ENCODE measurements around the gene GSTM3.
"Not testable (repeated sequence)": the region's sequence is repeated elsewhere in the genome, so short reads cannot be mapped to it uniquely, and the experiment has no call there.

- TF ChIP-seq POLR2A, CTCF (IDR thresholded peaks at IDR 0.05): not testable (repeated sequence)
These were observed 45.7 kb downstream of the GSTM3 start for GRCh38 chr1:109695138-109695537.
